Fibroblast of the conjunctiva (primary cell): Measurements from ENCODE around the gene STK31.
"Not testable (repeated sequence)": the region's sequence is repeated elsewhere in the genome, so short reads cannot be mapped to it uniquely, and the experiment has no call there.

Experiments
- DNase-seq: peaks from one replicate; pipeline ENCODE4 v3.0.0-alpha.2; 2010; ENCODE audit warnings: low read depth

Gene STK31, protein sequence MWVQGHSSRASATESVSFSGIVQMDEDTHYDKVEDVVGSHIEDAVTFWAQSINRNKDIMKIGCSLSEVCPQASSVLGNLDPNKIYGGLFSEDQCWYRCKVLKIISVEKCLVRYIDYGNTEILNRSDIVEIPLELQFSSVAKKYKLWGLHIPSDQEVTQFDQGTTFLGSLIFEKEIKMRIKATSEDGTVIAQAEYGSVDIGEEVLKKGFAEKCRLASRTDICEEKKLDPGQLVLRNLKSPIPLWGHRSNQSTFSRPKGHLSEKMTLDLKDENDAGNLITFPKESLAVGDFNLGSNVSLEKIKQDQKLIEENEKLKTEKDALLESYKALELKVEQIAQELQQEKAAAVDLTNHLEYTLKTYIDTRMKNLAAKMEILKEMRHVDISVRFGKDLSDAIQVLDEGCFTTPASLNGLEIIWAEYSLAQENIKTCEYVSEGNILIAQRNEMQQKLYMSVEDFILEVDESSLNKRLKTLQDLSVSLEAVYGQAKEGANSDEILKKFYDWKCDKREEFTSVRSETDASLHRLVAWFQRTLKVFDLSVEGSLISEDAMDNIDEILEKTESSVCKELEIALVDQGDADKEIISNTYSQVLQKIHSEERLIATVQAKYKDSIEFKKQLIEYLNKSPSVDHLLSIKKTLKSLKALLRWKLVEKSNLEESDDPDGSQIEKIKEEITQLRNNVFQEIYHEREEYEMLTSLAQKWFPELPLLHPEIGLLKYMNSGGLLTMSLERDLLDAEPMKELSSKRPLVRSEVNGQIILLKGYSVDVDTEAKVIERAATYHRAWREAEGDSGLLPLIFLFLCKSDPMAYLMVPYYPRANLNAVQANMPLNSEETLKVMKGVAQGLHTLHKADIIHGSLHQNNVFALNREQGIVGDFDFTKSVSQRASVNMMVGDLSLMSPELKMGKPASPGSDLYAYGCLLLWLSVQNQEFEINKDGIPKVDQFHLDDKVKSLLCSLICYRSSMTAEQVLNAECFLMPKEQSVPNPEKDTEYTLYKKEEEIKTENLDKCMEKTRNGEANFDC

DNA sequence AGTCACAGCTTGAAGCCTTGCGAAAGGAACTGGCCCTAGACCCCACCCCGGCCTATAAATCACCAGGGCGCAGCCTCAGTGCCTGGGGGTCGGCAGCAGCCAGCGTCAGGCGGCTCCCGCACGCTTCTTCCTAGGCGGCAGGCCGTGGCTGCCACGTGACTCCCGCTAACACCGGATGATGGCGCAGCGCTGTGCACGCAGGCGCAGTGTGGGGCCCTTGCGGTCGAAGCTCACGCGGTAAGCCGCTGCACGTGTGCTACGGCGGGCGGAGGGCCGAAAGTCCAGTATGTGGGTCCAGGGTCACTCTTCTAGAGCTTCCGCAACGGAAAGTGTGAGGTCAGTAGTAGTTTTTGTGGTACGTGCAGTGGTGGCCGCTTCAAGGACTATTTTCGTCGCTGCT lies at the start of gene STK31:
STK31 (plus strand) TSS at position 220 of the 400 bp plus-strand sequence; CDS start at position 287, 67 bp downstream.
- DNase-seq = no peak

DNA sequence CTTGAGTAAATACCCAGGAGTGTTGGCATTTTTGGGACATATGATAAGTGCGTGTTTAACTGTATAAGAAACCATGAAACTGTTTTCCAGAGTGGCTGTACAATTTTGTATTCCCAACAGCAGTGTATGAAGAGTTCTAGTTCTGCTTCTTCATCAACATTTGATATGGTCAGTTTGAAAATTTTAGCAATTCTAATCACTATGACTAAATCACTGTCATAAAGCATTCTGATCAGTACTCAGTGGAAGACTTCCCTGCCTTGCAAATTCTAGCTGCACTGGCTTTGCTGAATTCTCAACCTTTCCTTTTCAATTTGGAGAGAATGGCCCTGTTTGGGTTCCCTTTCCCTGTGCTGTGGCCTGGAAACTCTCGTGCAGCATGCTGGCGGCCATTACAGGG lies 48.6 kb upstream of the STK31 start:
- no peak for DNase-seq

DNA sequence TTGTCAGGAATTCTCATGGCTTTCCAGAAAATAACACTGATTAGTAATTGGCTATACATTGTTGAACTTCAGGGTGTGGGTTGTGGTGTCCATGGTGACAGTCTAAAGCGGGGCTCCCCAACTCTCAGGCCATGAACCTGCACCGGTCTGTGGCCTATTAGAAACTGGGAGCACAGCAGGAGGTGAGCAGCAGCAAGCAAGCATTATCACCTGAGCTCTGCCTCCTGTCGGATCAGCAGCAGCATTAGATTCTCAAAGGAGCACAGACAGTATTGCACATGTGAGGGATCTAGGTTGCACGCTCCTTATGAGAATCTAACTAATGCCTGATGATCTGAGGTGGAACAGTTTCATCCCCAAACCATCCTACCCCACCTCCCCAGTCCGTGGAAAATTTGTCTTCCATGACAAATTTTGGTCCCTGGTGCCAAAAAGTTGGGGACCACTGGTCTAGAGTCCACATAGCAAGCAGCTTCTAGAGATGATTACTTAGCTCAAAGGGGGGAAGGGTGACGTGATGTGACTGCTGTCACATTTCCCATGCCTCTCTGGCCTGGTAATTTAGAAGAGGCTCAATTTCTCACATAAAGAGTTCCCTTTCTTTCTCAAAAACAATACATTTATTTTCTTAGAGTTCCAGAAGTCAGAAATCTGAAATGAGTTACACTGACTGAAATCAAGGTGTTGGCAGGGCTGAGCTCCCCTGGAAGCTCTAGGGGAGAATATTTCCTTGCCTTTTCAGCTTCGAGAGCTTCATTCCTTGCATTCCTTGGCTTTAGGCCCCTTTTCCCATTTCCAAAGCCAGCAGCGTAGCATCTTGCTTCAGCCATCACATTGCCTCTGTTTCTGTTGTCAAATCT lies 47.7 kb upstream of the STK31 start:
- DNase-seq = no peak

DNA sequence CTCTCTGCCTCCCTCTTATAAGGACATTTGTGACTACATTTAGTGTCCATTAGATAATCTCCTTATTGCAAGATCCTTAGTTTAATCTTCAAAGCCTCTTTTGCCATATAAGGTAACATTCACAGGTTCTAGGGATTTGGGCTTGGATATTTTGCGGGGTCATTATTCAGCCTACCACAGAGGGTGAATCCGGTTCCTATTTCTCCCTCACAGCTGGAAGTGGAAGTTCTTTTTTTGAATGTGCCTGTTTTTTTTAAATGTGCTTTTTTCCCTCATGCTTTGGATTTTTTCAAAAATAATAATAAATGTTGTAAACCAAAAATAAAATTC lies 47.1 kb upstream of the STK31 start:
- DNase-seq = no peak

DNA sequence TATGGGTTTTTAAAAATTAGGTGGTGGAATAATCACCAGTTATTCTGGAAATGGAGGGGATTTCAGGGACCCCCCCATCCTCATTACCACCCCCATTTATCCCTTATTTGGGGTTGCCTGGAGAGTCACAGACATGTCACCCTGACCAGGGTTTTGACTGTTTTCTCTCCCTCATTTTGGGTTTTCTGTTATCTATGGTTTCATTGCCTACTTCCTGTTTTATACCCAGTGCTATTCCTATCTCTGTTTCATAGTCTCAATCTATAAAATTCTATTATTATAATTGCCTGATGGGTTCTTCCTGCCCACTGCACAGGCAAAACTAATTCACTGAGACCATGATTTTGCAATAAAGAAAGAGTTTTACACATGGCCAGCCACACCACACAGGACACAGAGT lies 45.9 kb upstream of the STK31 start:
- DNase-seq = no peak

DNA sequence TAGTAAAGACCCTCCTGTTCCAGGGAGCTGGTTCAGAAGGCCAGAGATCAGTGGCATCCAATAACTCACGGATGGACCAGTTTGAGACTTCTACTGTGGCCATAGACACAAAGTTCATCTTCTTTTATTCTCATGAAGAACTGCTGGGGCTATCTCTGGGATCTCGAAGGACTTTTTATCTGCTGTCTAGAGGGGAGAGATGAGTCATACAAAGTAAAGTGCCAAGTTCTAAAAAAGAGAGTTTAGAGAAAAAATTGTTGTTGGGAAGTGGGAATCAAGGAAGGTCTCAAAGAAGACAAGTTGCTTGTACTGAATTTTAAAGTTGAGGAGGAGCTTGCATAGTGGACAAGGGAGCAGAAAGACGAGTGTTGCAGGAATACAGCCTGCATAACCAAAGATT lies 38.0 kb upstream of the STK31 start:
- DNase-seq = no peak

DNA sequence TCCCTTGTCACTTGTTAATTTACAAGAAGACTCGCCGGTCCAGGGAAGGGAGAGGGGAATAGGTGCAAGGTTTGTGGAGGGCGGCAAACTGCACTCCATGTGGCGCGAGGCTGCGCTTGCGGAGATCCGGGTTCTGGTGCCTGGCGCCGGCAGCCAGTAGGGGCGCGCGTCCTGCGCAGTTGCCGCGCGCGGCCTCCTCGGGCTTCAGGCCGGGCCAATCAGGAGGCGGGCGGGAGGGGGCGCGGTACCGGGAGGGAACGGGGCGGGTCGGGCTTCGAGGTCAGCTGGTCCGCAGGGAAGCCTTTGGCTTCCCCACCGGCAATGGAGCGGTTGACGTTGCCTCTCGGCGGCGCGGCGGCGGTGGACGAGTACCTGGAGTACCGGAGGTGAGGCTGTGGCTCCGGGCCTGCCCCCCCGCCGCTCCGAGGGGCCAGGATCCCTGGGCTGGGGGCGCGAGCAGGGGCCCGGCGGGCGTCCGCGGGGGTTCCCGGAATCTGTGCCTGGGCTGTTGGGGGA lies 30.1 kb upstream of the STK31 start, which contains the start of gene FAM221A:
FAM221A (plus strand) TSS at position 302 of the 516 bp plus-strand sequence; CDS start at position 322, 20 bp downstream.
- peak; percentile 56 for DNase-seq

DNA sequence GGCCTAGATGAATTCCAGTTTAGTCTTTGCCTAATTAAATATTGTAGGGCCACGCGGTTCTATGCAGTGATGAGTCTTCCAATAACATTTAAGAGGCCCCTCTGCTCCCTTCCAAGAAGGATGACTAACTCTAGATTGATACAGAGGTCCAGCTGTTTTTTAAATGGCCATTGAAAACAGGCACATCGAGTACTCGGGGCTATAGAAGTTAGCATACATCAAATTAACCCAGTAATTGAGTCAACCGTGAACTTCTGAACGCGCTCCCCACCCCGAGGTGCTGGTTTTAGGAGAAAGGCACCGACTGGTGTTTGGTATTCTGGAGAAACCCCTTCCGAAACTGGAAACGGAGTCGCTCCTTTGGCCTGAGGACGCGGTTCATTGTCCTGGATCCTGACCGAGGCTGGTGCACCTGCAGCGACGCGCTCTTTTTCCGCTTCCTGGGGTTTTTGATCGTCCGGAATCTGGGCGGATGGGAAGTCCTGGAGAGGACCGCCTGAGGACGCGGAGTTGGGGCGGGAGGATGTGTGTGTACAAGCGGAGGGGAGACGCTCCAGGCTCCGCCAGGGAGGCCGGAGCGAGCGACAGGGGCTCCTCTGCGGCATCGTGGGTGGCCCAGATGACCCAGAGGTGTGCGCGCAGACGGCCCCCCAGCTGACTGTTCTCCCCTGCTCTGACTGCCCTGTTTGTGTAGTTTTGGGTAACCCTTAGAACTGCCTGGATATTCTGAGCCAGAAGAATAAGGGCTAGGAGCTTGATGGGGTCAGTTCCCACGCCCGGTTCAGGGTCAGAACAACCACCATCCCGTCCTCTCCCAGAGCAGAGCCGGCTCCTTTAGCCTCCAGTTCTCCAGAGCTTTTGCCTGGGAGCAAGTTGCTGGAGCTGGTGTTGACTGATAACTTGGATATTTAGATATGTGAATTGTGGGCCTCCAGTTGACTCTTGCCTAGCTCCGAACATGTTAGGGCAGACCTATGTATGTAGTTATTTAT lies 29.3 kb upstream of the STK31 start:
- DNase-seq = peak; percentile 2

DNA sequence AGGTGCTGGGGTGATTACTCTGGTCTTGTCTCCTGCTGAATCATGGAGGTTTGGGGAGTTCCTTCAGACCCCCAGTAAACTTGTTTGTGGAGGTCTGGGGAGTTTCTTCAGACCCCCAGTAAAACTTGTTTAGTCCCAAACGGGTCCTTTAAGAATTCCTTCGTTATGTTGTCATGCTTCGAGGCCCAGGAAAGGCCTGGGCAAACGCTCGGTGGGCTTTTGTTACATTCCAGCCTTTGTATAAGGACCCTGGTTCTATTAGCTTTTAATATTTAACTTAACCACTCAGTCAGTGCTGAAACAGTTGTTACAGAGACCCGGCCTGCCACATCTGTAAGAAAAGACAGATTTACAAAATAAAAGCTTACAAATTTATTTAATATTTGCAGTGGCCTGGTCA lies 26.0 kb upstream of the STK31 start:
- DNase-seq = not testable (repeated sequence)

DNA sequence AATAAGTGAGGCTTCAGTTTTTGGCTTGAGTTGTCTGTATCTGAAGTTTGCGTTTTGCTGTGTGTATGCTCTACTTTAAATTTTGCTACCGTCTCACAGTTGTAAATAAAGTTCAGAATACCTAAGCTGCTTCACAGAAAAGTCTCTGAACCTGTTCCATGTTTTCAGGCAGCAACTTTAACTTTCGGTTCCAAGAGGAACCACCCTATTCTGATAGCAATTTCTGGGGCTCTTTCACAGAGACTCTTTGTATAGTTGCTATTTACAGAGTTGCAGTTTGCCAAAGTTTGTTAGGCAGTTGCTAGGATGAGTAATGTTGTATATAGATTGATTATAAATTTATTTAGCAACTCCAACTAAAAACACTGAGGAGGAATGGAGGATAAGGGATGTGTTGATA lies 24.3 kb upstream of the STK31 start:
- DNase-seq = peak; percentile 3

DNA sequence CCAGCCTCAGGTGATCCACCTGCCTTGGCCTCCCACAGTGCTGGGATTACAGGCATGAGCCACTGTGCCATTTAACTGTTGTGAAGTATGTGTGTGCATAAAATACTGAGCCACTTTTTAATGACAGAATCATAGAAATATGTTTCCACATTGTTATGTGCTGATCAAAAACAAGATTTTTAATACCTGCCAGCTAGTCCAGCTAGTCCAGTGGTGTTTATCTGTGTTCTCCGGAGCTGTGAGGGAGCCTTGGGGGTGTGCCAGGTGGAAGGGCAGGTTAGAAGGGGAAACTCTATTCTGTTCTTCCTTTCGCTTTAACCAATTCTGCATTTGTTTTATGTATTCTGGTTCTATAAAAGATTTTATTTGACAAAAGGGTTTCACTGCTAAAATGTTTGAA lies 23.0 kb upstream of the STK31 start:
- no peak for DNase-seq

DNA sequence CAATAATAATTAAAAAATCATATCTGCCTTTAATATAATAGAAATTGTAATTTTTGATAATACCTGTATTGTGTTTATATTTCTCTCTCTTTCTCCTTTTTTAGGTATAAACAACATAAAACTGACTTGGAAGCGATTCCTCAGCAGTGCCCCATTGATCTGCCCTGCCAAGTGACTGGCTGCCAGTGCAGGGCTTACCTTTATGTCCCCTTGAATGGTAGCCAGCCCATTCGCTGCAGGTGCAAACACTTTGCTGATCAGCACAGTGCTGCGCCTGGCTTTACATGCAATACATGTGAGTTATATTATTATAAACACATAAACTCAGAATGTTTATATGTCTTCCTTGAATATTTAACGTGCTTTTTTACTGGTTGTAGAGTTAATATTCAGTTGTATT lies 20.9 kb upstream of the STK31 start:
- no peak for DNase-seq

DNA sequence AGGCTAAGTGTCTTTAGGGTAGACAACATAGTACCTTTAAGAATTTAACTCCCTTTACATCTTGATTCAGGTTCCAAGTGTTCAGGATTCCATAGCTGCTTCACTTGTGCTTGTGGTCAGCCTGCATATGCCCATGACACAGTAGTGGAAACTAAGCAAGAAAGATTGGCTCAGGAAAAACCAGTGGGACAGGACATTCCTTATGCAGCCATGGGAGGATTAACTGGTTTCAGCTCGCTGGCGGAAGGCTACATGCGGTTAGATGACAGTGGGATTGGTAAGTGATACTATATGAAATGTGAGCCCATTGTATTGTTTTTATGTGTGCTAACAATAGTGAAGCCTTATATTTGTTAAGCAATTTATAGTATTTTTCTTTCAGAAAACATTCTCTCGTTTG lies 18.7 kb upstream of the STK31 start:
- no peak for DNase-seq

DNA sequence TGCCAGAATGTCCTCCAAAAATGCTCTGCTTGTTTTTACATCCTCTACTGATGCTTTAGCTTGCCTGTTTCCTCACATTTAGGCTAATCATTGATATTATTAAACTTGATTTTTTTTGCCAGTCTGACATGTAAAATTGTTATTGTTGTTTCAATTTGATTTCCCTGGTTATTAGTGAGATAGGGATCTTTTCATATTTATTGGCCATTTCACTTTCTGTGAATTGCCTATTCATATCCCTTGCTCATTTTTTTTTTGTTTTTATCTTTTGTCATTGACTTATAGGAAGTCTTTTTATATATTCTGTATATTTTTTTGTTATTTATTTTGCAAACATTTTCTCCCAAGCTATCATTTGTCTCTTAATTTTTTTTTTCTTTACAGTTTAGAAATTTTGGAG lies 16.8 kb upstream of the STK31 start:
- DNase-seq = no peak

DNA sequence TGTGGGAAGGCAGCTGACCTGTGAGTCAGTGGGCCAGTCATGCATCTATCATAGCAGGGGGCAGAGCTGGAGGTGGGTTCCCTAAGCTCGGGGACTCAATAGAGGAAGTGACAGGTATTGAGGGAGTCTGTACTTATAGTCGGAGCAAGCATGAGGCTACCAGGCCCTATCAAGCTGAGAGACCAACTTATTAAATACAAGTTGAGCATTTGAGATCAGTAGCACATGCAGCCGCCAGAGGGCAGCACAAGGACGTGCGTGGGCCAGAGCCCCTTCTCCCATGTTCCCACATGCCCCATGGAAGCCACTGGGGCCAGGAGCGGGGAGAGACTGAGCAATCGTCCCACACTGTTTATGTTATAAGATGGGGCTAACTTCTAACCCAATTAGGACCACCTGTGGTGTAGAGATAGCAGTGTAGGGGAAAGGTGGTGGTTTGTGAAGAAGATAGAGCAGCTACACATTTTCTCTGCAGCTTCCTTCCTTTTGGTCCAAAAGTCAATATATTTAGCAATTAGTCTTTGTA lies 13.0 kb upstream of the STK31 start:
- DNase-seq = peak; percentile 51

DNA sequence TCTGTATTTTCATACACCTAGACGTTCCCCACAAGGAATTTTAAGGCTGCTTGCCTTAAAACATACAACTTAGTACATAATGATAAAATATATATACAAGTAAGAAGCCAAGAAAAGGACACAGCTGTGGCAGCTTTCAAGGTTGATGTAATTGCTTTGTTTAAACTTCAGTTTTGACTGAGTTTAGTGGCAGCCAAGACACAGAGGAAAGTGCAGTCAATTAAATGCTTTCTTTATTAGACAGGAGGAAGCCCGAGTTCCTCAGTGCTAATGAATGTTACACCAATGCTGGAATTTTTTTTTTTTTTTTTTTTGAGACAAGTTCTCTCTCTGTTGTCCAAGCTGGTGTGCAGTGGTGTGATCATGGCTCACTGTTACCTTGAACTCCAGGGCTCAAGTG lies 11.2 kb upstream of the STK31 start:
- DNase-seq = no peak

DNA sequence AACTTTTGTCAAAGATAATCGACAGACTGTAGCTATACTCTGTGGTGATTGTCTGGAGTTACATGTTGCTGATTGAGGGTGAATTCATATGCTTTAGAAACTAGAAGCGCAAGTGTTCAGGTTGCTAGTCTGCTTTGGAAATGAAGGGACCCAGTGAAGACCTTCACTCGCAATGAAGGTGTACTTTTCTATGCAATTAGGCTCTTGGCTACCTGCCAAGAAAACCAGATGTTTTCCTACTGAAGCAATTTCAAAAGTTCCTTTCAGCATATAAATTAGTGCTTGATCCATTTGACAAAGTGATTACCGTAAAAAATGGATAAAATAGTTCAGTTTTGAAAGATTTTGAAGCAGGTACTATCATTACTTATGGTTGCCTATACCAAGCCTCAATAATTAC lies 10.0 kb upstream of the STK31 start:
- no peak for DNase-seq

DNA sequence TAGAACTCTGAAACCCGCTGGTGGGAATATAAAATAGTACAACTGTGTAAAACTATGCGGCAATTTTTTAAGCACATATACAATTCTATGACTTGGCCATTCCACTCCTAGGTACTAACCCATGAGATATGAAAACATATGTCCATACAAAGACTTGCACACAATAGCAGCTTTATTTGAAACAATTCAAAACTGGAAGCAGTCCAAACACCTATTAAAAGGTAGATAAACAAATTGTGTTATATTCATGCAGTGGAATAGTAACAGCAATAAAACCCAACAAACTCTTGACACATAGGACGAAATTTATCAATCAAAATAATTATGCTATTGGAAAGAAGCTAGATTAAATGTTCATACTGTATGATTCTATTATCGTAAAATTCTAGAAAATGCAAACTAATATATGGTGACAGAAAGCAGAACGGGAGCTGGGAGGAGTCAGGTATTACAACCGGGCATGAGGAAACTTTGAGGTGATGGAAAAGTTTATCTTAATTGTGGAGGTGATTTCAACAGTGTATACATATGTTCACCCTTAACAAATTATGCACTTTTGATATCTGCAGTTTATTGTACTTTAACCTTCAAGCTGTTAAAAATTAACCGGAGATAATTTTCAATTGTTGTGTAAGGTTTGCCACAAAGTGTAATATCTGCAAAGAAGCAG lies 803 bp upstream of the STK31 start:
- no peak for DNase-seq
